NCI-H1417 treated with DMSO at 0.1 percent for 48 hours (cell line): ENCODE data around the gene LITAF.

ENCODE experiments used
- DNase-seq: peaks from one replicate; lab custom pipeline; 2025; lab: John Stamatoyannopoulos, UW

Gene LITAF

GRCh38 chr16:11586856-11587642 is at the start of gene LITAF:
Gene LITAF (minus strand): TSS chr16:11586919. CDS start chr16:11556730, 30,189 bp downstream.
- no peak for DNase-seq

- DNase-seq, result peak; percentile 19
Observed at GRCh38 chr16:11636172-11636721, 49.5 kb upstream of the LITAF start.

- DNase-seq, result no peak
Observed at GRCh38 chr16:11635679-11636171, 49.0 kb upstream of the LITAF start.

- no peak for DNase-seq
Observed at GRCh38 chr16:11635113-11635652, 48.5 kb upstream of the LITAF start.

- DNase-seq, result no peak
Observed at GRCh38 chr16:11634312-11634711, 47.6 kb upstream of the LITAF start.

GRCh38 chr16:11633113-11633512 is 46.4 kb upstream of the LITAF start:
- no peak for DNase-seq

GRCh38 chr16:11632455-11632939 is 45.8 kb upstream of the LITAF start:
- no peak for DNase-seq

- no peak for DNase-seq
Observed at GRCh38 chr16:11631214-11631613, 44.5 kb upstream of the LITAF start.

GRCh38 chr16:11630768-11631056 is 44.0 kb upstream of the LITAF start:
- no peak for DNase-seq

- no peak for DNase-seq
Observed at GRCh38 chr16:11630046-11630767, 43.5 kb upstream of the LITAF start.

GRCh38 chr16:11629071-11630030 is 42.6 kb upstream of the LITAF start:
- no peak for DNase-seq

GRCh38 chr16:11627822-11628457 is 41.2 kb upstream of the LITAF start:
- DNase-seq, result no peak

- DNase-seq, result no peak
Observed at GRCh38 chr16:11627292-11627663, 40.6 kb upstream of the LITAF start.

- no peak for DNase-seq
Observed at GRCh38 chr16:11626657-11627291, 40.1 kb upstream of the LITAF start.

- DNase-seq, result no peak
Observed at GRCh38 chr16:11625769-11626168, 39.0 kb upstream of the LITAF start.

GRCh38 chr16:11624636-11625607 is 38.2 kb upstream of the LITAF start:
- DNase-seq, result no peak

- DNase-seq, result no peak
Observed at GRCh38 chr16:11624205-11624604, 37.5 kb upstream of the LITAF start.

- no peak for DNase-seq
Observed at GRCh38 chr16:11621920-11622651, 35.4 kb upstream of the LITAF start.

- DNase-seq, result no peak
Observed at GRCh38 chr16:11621539-11621919, 34.8 kb upstream of the LITAF start.
